SK-N-SH (cell line): ENCODE data around the gene TUBB3. TPM values are rescaled to one million over a fixed set of nuclear protein-coding genes. Genes with fewer than 3 reads are reported as not detected.

Experiments
- polyA plus RNA-seq, 3 experiments: library from polyadenylated mRNA; depleted of rRNA; stranded (reverse); fragments of >200 nt; gene quantifications; 2 replicates each; pipeline ENCODE4 v1.2.3, GENCODE V29; 2012

The TUBB3 gene
- polyA plus RNA-seq, 1 of the 3 experiments (the other 2 are of a cell fraction), result 428 TPM

Other genes with a start within 250 kb of the TUBB3 start
- gene CDK10, start 236.7 kb upstream of the TUBB3 start, polyA plus RNA-seq (2012; rRNA removed), result 84.7 and 94.5 TPM in 2 replicates
- gene SPATA2L, start 221.6 kb upstream of the TUBB3 start, polyA plus RNA-seq (2012; rRNA removed), result 7.8 and 8.6 TPM in 2 replicates
- gene VPS9D1, start 202.4 kb upstream of the TUBB3 start, polyA plus RNA-seq (2012; rRNA removed), result 9.2 and 10.1 TPM in 2 replicates
- gene ZNF276, start 201.8 kb upstream of the TUBB3 start, polyA plus RNA-seq (2012; rRNA removed), result 24.9 and 27.0 TPM in 2 replicates
- gene FANCA, start 106.7 kb upstream of the TUBB3 start, polyA plus RNA-seq (2012; rRNA removed), result 21.5 and 23.9 TPM in 2 replicates
- gene SPIRE2, start 94.9 kb upstream of the TUBB3 start, polyA plus RNA-seq (2012; rRNA removed), result 15.3 and 16.2 TPM in 2 replicates
- 162 and 208 TPM in 2 replicates for gene TCF25, start 49.8 kb upstream of the TUBB3 start, polyA plus RNA-seq (2012; rRNA removed)
- 11.1 and 12.7 TPM in 2 replicates for gene MC1R, start 4.5 kb upstream of the TUBB3 start, polyA plus RNA-seq (2012; rRNA removed)
- gene DEF8, start 25.4 kb downstream of the TUBB3 start, polyA plus RNA-seq (2012; rRNA removed), result 112 and 119 TPM in 2 replicates
- gene DBNDD1, start 96.1 kb downstream of the TUBB3 start, polyA plus RNA-seq (2012; rRNA removed), result 23.5 and 27.9 TPM in 2 replicates
- not detected in 2 replicates for gene PRDM7, start 154.0 kb downstream of the TUBB3 start, polyA plus RNA-seq (2012; rRNA removed)